Myometrial cell (primary cell): ENCODE measurements around the gene ZNF705A. TPM values are rescaled to one million over a fixed set of nuclear protein-coding genes. Genes with fewer than 3 reads are reported as not detected.

Experiments
- total RNA-seq: library from RNA; depleted of rRNA; stranded (reverse); fragments of >200 nt; gene quantifications from 2 replicates; pipeline ENCODE4 v1.2.3, GENCODE V29; 2015

ZNF705A gene
- total RNA-seq, result not detected in 2 replicates

GRCh38 chr12:8156845-8157244 is at the start of gene ZNF705A:
ZNF705A (plus strand) TSS chr12:8157015; CDS start chr12:8172626, 15,611 bp downstream.

GRCh38 chr12:8123124-8123912 is 33.5 kb upstream of the ZNF705A start, which contains the start of gene CLEC4A:
CLEC4A (plus strand) TSS chr12:8123617; CDS start chr12:8123879, 262 bp downstream.

GRCh38 chr12:8226992-8227731 is 70.3 kb downstream of the ZNF705A start, which contains the start of gene FAM90A1:
FAM90A1 (minus strand) TSS chr12:8227618; CDS start chr12:8224832, 2,786 bp downstream.

Other genes starting within 250 kb of the ZNF705A start
- 47.6 and 59.4 TPM in 2 replicates for gene SLC2A3, start 220.8 kb upstream of the ZNF705A start, total RNA-seq
- gene FOXJ2, start 124.3 kb upstream of the ZNF705A start, total RNA-seq, result 6.9 and 7.1 TPM in 2 replicates
- 0.29 and 0.53 TPM in 2 replicates for gene C3AR1, start 90.7 kb upstream of the ZNF705A start, total RNA-seq
- gene NECAP1, start 74.7 kb upstream of the ZNF705A start, total RNA-seq, result 40.6 and 41.8 TPM in 2 replicates
- 0.86 TPM in 1 of 2 replicates, not detected in the other for gene CLEC4A, start 33.4 kb upstream of the ZNF705A start, total RNA-seq
- gene FAM90A1, start 70.6 kb downstream of the ZNF705A start, total RNA-seq, result under 0.01 and 0.18 TPM in 2 replicates